Stimulated activated CD4-positive, alpha-beta T cell treated with anti-CD3 and anti-CD28 coated beads, TNF-alpha, amount 100 ng/mL, for 24 hours (primary cell): ENCODE data around the gene PHYH.
"Not testable (repeated sequence)": the region's sequence is repeated elsewhere in the genome, so short reads cannot be mapped to it uniquely, and the experiment has no call there.

Experiments
- DNase-seq, 3 experiments: peaks; one replicate each; pipeline ENCODE4 v3.0.0-alpha.2; 2020; ENCODE audit warnings: low read depth in 3 of 3

PHYH gene

GRCh38 chr10:13321576-13321975 is 21.7 kb upstream of the PHYH start:
- DNase-seq: no peak

DNA sequence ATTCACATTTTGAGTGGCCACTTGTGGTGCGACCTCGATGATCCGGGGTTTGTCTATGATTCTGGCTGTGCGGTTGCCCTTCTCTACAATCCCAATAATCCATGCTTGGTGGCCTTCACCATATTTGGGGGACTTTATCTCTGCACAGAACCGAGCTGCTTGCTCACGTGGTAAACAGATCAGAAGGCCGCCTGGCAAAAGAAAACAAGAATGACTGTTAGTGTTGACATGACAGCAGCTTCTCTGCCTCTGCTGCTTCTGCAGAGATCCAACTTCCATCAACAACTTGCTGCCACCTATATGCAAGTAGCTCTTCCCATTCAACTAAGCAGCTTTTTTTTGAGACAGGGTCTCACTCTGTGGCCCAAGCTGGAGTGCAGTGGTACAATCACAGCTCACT is 19.3 kb upstream of the PHYH start:
- DNase-seq: no peak

- DNase-seq: no peak
Measured at GRCh38 chr10:13317474-13317873, 17.6 kb upstream of the PHYH start.

- no peak for DNase-seq
Measured at GRCh38 chr10:13316635-13317311, 16.9 kb upstream of the PHYH start.

GRCh38 chr10:13315361-13315760 is 15.5 kb upstream of the PHYH start:
- no peak for DNase-seq

DNA sequence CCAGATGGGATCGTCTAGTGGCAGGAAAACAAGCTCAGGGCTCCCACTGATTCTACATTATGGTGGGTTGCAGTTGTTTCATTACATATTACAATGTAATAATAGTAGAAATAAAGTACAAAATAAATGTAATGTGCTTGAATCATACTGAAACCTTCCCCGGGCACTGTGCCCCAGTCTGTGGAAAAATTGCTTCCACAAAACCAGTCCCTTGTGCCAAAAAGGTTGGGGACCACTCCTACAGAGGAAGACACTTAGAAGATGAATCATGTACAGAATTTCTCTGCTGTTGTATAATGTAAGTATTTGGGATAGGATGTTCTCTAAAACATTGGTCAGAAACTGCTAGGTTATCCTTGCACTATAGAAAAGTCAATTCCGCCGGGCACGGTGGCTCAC is 11.3 kb upstream of the PHYH start:
- DNase-seq: no peak

GRCh38 chr10:13310518-13311176 is 10.8 kb upstream of the PHYH start:
- DNase-seq: no peak

GRCh38 chr10:13309792-13310191 is 9.9 kb upstream of the PHYH start:
- DNase-seq: no peak

DNA sequence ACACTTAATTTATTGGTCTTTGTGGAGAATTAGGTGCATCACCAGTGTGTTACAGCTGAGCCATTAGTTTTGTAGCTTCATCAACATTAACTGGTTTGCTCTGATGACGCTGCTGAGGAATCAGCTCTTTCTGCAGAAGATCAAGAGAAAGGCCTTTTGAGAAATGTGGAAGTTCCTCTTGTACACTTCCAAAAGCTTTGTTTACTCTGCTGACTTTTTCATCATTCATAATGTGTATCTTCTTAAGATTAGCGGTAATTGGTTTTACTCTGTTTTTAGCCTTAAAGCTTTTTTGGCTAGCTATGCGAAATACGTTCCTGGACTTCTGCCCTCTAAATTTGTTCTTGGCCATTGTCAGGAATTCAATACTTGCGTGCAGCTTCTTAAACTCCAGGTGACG is 8.2 kb upstream of the PHYH start:
- DNase-seq: no peak

- no peak for DNase-seq
Measured at GRCh38 chr10:13306103-13306502, 6.2 kb upstream of the PHYH start.

DNA sequence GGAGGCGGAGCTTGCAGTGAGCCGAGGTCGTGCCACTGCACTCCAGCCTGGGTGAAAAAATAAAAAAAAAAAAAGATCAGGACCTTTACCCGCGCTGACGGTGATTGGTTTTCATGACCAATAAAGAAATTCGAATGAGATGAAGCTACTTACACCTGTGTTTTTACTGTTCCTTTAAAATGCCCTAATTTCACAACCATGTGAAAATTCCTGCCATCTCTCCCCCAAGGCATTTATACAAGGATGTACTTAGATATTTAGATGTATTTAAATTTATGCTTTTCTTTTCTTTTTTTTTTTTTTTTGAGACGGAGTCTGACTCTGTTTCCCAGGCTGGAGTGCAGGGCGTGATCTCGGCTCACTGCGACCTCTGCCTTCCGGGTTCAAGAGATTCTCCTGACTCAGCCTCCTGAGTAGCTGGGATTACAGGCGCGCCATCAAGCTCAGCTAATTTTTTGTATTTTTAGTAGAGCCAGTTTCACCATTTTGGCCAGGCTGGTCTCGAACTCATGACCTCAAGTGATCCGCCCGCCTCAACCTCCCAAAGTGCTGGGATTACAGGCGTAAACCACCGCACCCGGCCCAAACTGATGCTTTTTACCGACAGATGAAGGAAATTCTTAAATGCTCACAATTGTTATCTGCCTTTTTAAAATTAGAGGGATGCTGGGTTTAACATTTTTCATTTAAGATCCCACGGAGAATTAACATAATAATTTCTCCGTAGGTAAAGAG is 3.1 kb upstream of the PHYH start:
- no peak for DNase-seq

- no peak for DNase-seq
Measured at GRCh38 chr10:13298748-13299436, 972 bp downstream of the PHYH start.

- DNase-seq: no peak
Measured at GRCh38 chr10:13296476-13296875, 3.4 kb downstream of the PHYH start.

- no peak for DNase-seq
Measured at GRCh38 chr10:13294784-13295183, 5.1 kb downstream of the PHYH start.

DNA sequence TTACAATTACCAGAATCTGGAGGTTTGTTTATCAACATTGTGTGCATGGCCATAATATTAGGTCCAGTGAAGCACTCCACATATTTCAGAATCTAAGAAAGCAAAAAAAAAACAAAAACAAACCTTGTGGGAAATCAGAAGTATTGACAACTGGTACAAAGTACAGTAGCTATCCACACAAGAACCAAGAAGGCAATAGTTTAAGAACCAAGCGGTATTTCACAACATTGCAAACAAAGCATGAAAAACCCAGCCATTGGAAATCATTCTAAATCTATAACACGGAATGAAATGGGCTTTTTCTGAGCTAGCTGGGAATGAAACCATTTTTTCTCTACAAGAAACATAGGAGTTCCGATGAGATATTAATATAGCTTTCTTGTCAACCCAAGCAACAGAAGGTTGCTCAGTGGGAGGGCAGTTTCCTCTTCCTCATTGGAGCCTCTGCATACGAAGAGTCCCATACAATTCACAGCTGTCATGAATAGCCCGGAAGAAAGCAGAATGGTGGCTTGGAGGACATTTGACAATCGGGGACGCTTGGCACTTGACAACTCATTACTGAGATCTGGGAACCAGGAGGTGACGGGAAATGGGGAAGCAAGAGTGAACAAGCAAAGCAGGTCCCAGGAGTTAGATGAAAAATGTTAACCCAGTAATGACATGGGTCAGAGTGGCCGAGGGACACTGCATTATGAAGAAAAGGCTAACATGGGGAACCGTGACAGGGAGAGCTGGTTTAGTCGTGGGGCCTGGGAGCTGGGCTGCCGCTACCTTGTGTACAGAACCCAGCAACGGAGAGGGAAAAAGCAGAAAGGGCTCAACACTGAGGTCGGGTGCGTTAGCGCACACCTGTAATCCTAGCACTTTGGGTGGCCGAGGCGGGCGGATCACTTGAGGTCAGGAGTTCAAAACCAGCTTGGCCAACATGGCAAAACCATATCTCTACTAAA is 7.8 kb downstream of the PHYH start:
- no peak for DNase-seq

DNA sequence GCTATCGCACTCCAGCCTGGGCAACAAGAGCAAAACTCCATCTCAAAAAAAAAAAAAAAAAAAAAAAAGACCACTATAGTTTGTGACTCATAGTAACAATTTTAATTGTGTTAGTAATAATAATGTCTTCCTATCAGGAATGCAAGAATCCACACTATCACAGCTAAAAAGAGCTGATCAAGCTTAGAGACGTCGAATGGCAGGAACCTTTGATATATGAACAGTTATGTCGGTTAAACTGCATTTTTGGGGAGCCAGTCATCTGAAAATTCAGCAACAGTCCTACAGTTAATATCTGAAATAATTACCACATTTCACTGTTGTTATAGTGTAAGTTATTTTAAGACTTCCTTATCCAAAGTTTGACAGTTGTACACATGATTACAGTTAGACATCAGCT is 8.8 kb downstream of the PHYH start:
- no peak for DNase-seq

DNA sequence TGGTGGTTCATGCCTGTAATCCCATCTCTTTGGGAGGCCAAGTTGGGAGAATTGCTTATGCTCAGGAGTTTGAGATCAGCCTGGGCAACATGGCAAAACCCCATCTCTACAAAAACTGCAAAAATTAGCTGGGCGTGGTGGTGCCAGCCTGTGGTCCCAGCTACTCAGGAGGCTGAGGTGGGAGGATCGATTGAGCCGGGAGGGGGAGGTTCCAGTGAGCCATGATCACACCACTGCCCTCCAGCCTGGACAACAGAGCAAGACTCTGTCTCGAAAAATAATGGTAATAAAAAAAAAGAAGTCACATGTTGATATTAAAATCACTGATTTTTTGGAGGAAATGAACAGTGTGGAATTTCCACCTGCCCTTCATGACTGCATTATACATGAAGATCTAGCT is 15.8 kb downstream of the PHYH start:
- DNase-seq: no peak

GRCh38 chr10:13282348-13282747 is 17.5 kb downstream of the PHYH start:
- not testable (repeated sequence) for DNase-seq

GRCh38 chr10:13276749-13277365 is 23.0 kb downstream of the PHYH start:
- no peak for DNase-seq

- not testable (repeated sequence) for DNase-seq
Measured at GRCh38 chr10:13276146-13276545, 23.7 kb downstream of the PHYH start.

- no peak for DNase-seq
Measured at GRCh38 chr10:13272164-13272571, 27.7 kb downstream of the PHYH start.
